GM23338 (cell line): ENCODE measurements around the gene CD70. TPM values are rescaled to one million over a fixed set of nuclear protein-coding genes. Genes with fewer than 3 reads are reported as not detected.
"Not testable (repeated sequence)": the region's sequence is repeated elsewhere in the genome, so short reads cannot be mapped to it uniquely, and the experiment has no call there.

Experiments used
- ATAC-seq: fragments of 200-7000 bp; cut with Tn5 transposase; 3 replicates; pipeline ENCODE4 v1.9.1; 2020
- DNase-seq: peaks from one replicate; pipeline ENCODE4 v3.0.0-alpha.2; 2015; ENCODE audit warnings: low spot score
- H2AFZ ChIP-seq: fragments of 200-600 bp; sonication (generic); 2 replicates; pipeline ENCODE4 v1.8.0; 2016; ENCODE audit warnings: antibody characterized with exemption, mild to moderate bottlenecking, moderate library complexity
- H3F3A ChIP-seq: fragments of 200-600 bp; sonication (generic); replicated peaks from 2 replicates; pipeline ENCODE4 v1.8.0; 2017; ENCODE audit warnings: antibody characterized with exemption, mixed run types, low read depth
- H3K27ac ChIP-seq: fragments of 200-600 bp; sonication (generic); 2 replicates; pipeline ENCODE4 v1.6.1; 2016; ENCODE audit warnings: low read depth
- H3K27me3 ChIP-seq: fragments of 200-600 bp; sonication (generic); 2 replicates; pipeline ENCODE4 v1.8.0; 2016; ENCODE audit warnings: mild to moderate bottlenecking, mixed run types, moderate library complexity; ENCODE audit not compliant: insufficient read depth
- H3K36me3 ChIP-seq: fragments of 200-600 bp; sonication (generic); 2 replicates; pipeline ENCODE4 v1.8.0; 2016; ENCODE audit warnings: mild to moderate bottlenecking; ENCODE audit not compliant: insufficient read depth
- H3K4me1 ChIP-seq: fragments of 200-600 bp; sonication (generic); 2 replicates; pipeline ENCODE4 v1.8.0; 2016; ENCODE audit warnings: mild to moderate bottlenecking, moderate library complexity; ENCODE audit not compliant: insufficient read depth
- H3K4me2 ChIP-seq: fragments of 200-600 bp; sonication (generic); 2 replicates; pipeline ENCODE4 v1.7.1; 2017; ENCODE audit warnings: mixed run types
- H3K4me3 ChIP-seq: fragments of 200-600 bp; sonication (generic); 2 replicates; pipeline ENCODE4 v1.6.1; 2016; ENCODE audit warnings: mixed run types
- H3K79me2 ChIP-seq: fragments of 200-600 bp; sonication (generic); replicated peaks from 2 replicates; pipeline ENCODE4 v1.8.0; 2017; ENCODE audit warnings: mild to moderate bottlenecking; ENCODE audit not compliant: insufficient read depth
- H3K9me2 ChIP-seq: fragments of 200-600 bp; sonication (generic); 2 replicates; pipeline ENCODE4 v1.8.0; 2017; ENCODE audit not compliant: insufficient read depth
- H4K20me1 ChIP-seq: fragments of 200-600 bp; sonication (generic); replicated peaks from 2 replicates; pipeline ENCODE4 v1.8.0; 2017; ENCODE audit warnings: mild to moderate bottlenecking; ENCODE audit not compliant: insufficient read depth
- H3K27ac Mint-ChIP-seq: 2 replicates; pipeline ENCODE4 v1.8.0; 2020; ENCODE audit warnings: inconsistent platforms, mild to moderate bottlenecking, moderate library complexity, mixed read lengths
- H3K27me3 Mint-ChIP-seq: 3 replicates; pipeline ENCODE4 v1.8.0; 2022; ENCODE audit warnings: low read depth, mild to moderate bottlenecking, moderate library complexity, mixed read lengths, inconsistent platforms; ENCODE audit not compliant: insufficient read depth, poor library complexity
- H3K36me3 Mint-ChIP-seq: 3 replicates; pipeline ENCODE4 v1.8.0; 2021; ENCODE audit warnings: low read depth, mild to moderate bottlenecking, inconsistent platforms, moderate library complexity, mixed read lengths
- H3K4me1 Mint-ChIP-seq: 3 replicates; pipeline ENCODE4 v1.8.0; 2020; ENCODE audit warnings: mild to moderate bottlenecking, inconsistent platforms, mixed read lengths
- H3K4me3 Mint-ChIP-seq: 3 replicates; pipeline ENCODE4 v1.8.0; 2021; ENCODE audit warnings: moderate library complexity, mild to moderate bottlenecking, inconsistent platforms, mixed read lengths
- H3K9me3 Mint-ChIP-seq: 3 replicates; pipeline ENCODE4 v1.8.0; 2020; ENCODE audit warnings: moderate library complexity, mild to moderate bottlenecking, inconsistent platforms, mixed read lengths
- EZH2 ChIP-seq: fragments of 200-600 bp; sonication (generic); IDR thresholded peaks from one replicate; pipeline ENCODE4 v1.8.0; 2017; ENCODE audit warnings: antibody characterized with exemption, mild to moderate bottlenecking, low read depth; ENCODE audit not compliant: unreplicated experiment
- JUNB ChIP-seq: IDR thresholded peaks from one replicate; pipeline ENCODE4 v1.6.1; 2016; ENCODE audit warnings: antibody characterized with exemption; ENCODE audit not compliant: unreplicated experiment
- NANOG ChIP-seq: IDR thresholded peaks from 2 replicates; pipeline ENCODE4 v1.6.1; 2016; ENCODE audit warnings: antibody characterized with exemption, borderline replicate concordance
- REST ChIP-seq: IDR thresholded peaks from one replicate; pipeline ENCODE4 v1.6.1; 2018; ENCODE audit warnings: antibody characterized with exemption; ENCODE audit not compliant: unreplicated experiment
- STAT1 ChIP-seq: IDR thresholded peaks from one replicate; pipeline ENCODE4 v1.6.1; 2016; ENCODE audit warnings: antibody characterized with exemption; ENCODE audit not compliant: unreplicated experiment
- ZNF331 ChIP-seq: fragments of 250-450 bp; sonication (Bioruptor Pico); IDR thresholded peaks from 2 replicates; pipeline ENCODE4 v1.5.0; 2020; ENCODE audit warnings: low read depth, mild to moderate bottlenecking, moderate library complexity
- polyA plus RNA-seq: library from polyadenylated mRNA; unstranded; fragments of >200 nt; fragmentation: Nextera tagmentation; extraction: Ambion mirVana; gene quantifications from 2 replicates; pipeline ENCODE4 v1.2.1, GENCODE V29; 2016
- total RNA-seq: library from RNA; depleted of rRNA; stranded (reverse); fragments of >200 nt; shearing (Covaris generic); gene quantifications from 2 replicates; pipeline ENCODE4 v1.2.3, GENCODE V29; 2014

The CD70 gene
- total and polyA plus RNA-seq, 2 experiments from 2014 or later: 2.0 to 7.3 TPM

DNA sequence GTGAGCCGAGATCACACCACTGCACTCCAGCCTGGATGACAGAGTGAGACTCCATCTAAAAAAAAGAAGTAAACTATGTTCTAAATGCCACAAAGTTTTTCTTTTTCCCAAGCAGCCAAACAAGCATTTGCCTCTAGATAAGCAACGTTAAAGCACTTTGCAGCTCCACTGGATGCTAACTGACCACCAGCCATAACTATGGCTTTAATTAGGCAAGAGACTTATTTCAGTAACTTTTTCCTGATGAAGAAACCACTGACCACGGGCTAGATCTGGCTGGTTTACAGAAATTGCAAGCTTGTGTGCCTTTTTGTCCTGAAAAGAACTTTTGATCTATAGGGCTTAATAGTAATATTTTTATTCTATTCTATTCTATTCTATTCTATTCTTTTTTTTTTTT is 22.1 kb downstream of the CD70 start:
- no peak for DNase-seq
- H4K20me1 ChIP-seq: no peaks in the 10 kb centered on the region
- H3K27ac Mint-ChIP-seq: no peak overlapping the region
- H3K9me2 ChIP-seq: no peaks in the 10 kb centered on the region; the same call in 1 of the 2 replicates
- no peak overlapping the region for H3K4me3 ChIP-seq
- peaks cover 7% of the 10 kb centered on the region for H3K4me1 ChIP-seq
- H3K27me3 ChIP-seq: no peaks in the 10 kb centered on the region
- H3K4me1 Mint-ChIP-seq: no peaks in the 10 kb centered on the region
- H3K4me2 ChIP-seq: no peak overlapping the region
- no peak overlapping the region for H2AFZ ChIP-seq
- no peak for TF ChIP-seq ZNF331
- peaks cover 85% of the 10 kb centered on the region for H3K9me3 Mint-ChIP-seq
- H3K4me3 Mint-ChIP-seq: no peak overlapping the region
- no peaks in the 10 kb centered on the region; the same call in 1 of the 2 replicates for H3K36me3 ChIP-seq
- no peak for ATAC-seq
- no peaks in the 10 kb centered on the region for H3K79me2 ChIP-seq
- no peaks in the 10 kb centered on the region for H3F3A ChIP-seq
- peaks cover 22% of the 10 kb centered on the region for H3K36me3 Mint-ChIP-seq
- H3K27ac ChIP-seq: no peak overlapping the region
- no peaks in the 10 kb centered on the region for H3K27me3 Mint-ChIP-seq

DNA sequence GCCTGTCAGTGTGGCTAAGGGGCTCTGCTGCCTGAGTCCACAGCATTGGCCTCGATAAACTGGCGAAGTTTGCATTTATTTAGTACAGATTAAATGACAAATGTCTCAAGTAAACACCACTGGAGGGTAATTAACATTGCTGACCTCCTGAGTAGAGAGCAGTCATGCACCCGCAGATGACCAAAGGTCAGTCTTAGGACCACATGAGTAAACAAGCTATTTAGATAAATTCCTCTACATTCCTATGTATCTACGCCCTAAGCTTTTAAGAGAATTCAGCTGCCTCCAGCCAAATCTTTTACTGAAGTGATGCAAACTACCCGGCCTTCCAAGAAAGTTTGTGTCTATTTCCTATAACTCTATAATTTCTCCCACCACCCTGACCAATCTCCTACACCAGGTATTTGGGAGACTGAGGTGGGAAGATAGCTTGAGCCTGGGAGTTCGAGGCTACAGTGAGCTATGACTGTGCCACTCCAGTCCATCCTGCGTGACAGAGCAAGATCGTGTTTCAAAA is 22.9 kb downstream of the CD70 start:
- H3K27ac Mint-ChIP-seq: no peak overlapping the region
- no peaks in the 10 kb centered on the region; the same call in 1 of the 2 replicates for H3K36me3 ChIP-seq
- H3K4me2 ChIP-seq: no peak overlapping the region
- DNase-seq: no peak
- H3K9me3 Mint-ChIP-seq: peaks cover 92% of the 10 kb centered on the region
- H3K27me3 Mint-ChIP-seq: no peaks in the 10 kb centered on the region
- no peaks in the 10 kb centered on the region for H3K4me1 Mint-ChIP-seq
- H3K27me3 ChIP-seq: no peaks in the 10 kb centered on the region
- H3K4me3 ChIP-seq: no peak overlapping the region
- no peaks in the 10 kb centered on the region for H4K20me1 ChIP-seq
- H3K4me1 ChIP-seq: peaks cover 3% of the 10 kb centered on the region
- H3K4me3 Mint-ChIP-seq: no peak overlapping the region; the same call in 2 of the 3 replicates
- H3K27ac ChIP-seq: no peak overlapping the region
- H3F3A ChIP-seq: no peaks in the 10 kb centered on the region
- ATAC-seq: no peak
- H2AFZ ChIP-seq: no peak overlapping the region
- peaks cover 23% of the 10 kb centered on the region for H3K36me3 Mint-ChIP-seq
- no peaks in the 10 kb centered on the region for H3K79me2 ChIP-seq
- no peaks in the 10 kb centered on the region for H3K9me2 ChIP-seq
- TF ChIP-seq NANOG (no peak), REST (no peak), STAT1 (no peak), JUNB (no peak), EZH2 (no peak), ZNF331 (no peak)

DNA sequence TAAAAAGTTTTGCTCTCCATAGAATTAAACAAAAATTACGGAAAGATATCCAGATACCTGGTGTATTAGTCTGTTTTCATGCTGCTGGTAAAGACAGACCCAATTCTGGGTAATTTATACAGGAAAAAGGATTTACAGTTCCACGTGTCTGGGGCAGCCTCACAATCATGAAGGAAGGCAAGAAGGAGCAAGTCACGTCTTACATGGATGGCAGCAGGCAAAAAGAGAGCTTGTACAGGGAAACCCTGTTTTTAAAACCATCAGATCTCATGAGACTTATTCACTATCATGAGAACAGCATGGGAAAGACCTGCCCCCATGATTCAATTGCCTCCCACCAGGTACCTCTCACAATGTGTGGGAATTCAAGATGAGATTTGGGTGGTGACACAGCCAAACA is 24.2 kb downstream of the CD70 start:
- H2AFZ ChIP-seq: not testable (repeated sequence)

More for the DNA sequence above, 24.2 kb downstream of the CD70 start:
- H3K79me2 ChIP-seq, H3K4me1 ChIP-seq, H3K27me3 Mint-ChIP-seq, H3K36me3 ChIP-seq, ATAC-seq, H3K4me3 Mint-ChIP-seq, H3K4me1 Mint-ChIP-seq, H3K27ac Mint-ChIP-seq, H4K20me1 ChIP-seq, H3K27me3 ChIP-seq, H3K27ac ChIP-seq, H3F3A ChIP-seq, DNase-seq, H3K9me2 ChIP-seq, H3K4me3 ChIP-seq, H3K4me2 ChIP-seq: not testable (repeated sequence)
- peaks cover 27% of the 10 kb centered on the region for H3K36me3 Mint-ChIP-seq
- peaks cover 95% of the 10 kb centered on the region for H3K9me3 Mint-ChIP-seq
